Measurements from ENCODE around the gene ONECUT3. TPM values are rescaled to one million over a fixed set of nuclear protein-coding genes. Genes with fewer than 3 reads are reported as not detected.
A peak's percentile ranks its signal among the peaks of the same experiment; 100 is the strongest.

Gene ONECUT3
- total and polyA plus RNA-seq, 9 of the 15 experiments (the other 6 are each of a cell fraction or from before 2014, with no cell fraction given): not detected

- no peak for TF ChIP-seq ZNF408 (CRISPR knock-in tag; IDR thresholded peaks at IDR 0.05; ENCODE audit: low read depth)
- TF ChIP-seq PHF8 (IDR thresholded peaks at IDR 0.05; ENCODE audit: borderline replicate concordance, low read length): no peak
- TF ChIP-seq, protein P1, sequence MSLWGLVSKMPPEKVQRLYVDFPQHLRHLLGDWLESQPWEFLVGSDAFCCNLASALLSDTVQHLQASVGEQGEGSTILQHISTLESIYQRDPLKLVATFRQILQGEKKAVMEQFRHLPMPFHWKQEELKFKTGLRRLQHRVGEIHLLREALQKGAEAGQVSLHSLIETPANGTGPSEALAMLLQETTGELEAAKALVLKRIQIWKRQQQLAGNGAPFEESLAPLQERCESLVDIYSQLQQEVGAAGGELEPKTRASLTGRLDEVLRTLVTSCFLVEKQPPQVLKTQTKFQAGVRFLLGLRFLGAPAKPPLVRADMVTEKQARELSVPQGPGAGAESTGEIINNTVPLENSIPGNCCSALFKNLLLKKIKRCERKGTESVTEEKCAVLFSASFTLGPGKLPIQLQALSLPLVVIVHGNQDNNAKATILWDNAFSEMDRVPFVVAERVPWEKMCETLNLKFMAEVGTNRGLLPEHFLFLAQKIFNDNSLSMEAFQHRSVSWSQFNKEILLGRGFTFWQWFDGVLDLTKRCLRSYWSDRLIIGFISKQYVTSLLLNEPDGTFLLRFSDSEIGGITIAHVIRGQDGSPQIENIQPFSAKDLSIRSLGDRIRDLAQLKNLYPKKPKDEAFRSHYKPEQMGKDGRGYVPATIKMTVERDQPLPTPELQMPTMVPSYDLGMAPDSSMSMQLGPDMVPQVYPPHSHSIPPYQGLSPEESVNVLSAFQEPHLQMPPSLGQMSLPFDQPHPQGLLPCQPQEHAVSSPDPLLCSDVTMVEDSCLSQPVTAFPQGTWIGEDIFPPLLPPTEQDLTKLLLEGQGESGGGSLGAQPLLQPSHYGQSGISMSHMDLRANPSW (CRISPR knock-in tag; IDR thresholded peaks at IDR 0.05): no peak
- TF ChIP-seq KAT8 (IDR thresholded peaks at IDR 0.05; ENCODE audit: low read depth): no peak
- no peak for TF ChIP-seq ATF4 (CRISPR knock-in tag; IDR thresholded peaks at IDR 0.05)
- TF ChIP-seq SIX5 (IDR thresholded peaks at IDR 0.05; ENCODE audit: borderline replicate concordance in 1 of 2, insufficient read depth in 1 of 2, low read depth in 1 of 2, low read length in 2 of 2): no peak
- TF ChIP-seq ZNF165 (CRISPR knock-in tag; IDR thresholded peaks at IDR 0.05; ENCODE audit: borderline replicate concordance): no peak
- TF ChIP-seq GATAD2A (IDR thresholded peaks at IDR 0.05): no peak
- TF ChIP-seq, protein P2, sequence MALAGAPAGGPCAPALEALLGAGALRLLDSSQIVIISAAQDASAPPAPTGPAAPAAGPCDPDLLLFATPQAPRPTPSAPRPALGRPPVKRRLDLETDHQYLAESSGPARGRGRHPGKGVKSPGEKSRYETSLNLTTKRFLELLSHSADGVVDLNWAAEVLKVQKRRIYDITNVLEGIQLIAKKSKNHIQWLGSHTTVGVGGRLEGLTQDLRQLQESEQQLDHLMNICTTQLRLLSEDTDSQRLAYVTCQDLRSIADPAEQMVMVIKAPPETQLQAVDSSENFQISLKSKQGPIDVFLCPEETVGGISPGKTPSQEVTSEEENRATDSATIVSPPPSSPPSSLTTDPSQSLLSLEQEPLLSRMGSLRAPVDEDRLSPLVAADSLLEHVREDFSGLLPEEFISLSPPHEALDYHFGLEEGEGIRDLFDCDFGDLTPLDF (CRISPR knock-in tag; IDR thresholded peaks at IDR 0.05): no peak
- TF ChIP-seq SNRNP70 (optimal IDR thresholded peaks at IDR 0.05; ENCODE audit: low read depth, low read length): no peak
- TF ChIP-seq, protein P3, sequence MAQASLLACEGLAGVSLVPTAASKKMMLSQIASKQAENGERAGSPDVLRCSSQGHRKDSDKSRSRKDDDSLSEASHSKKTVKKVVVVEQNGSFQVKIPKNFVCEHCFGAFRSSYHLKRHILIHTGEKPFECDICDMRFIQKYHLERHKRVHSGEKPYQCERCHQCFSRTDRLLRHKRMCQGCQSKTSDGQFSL (CRISPR knock-in tag; IDR thresholded peaks at IDR 0.05): peak; percentile 70; the same call in 1 of the 2 replicates
- TF ChIP-seq, protein P3 (tag; IDR thresholded peaks at IDR 0.05): no peak
- TF ChIP-seq ZEB2 (IDR thresholded peaks at IDR 0.05): no peak
- peak; percentile 29 for TF ChIP-seq MEIS2 (IDR thresholded peaks at IDR 0.05; ENCODE audit: partially characterized antibody)
- no peak for TF ChIP-seq E2F6 (IDR thresholded peaks at IDR 0.05; ENCODE audit: borderline replicate concordance in 1 of 2, extremely low read depth in 1 of 2, insufficient read depth in 1 of 2, insufficient read length in 1 of 2, low read depth in 1 of 2, low read length in 1 of 2, poor library complexity in 1 of 2, severe bottlenecking in 1 of 2)
- no peak for TF ChIP-seq ZBTB1 (CRISPR knock-in tag; IDR thresholded peaks at IDR 0.05; ENCODE audit: borderline replicate concordance, low read depth)
Measured at GRCh38 chr19:1756705-1757465, 3.6 kb downstream of the ONECUT3 start (continued).
